ENCODE measurements around the gene MET. TPM values are rescaled to one million over a fixed set of nuclear protein-coding genes. Genes with fewer than 3 reads are reported as not detected.

MET gene
- total RNA-seq, 1 experiment from 2014 or later: 5.0 TPM

GRCh38 chr7:116766881-116767280, 94.9 kb downstream of the MET start:
- Mint-ChIP-seq H3K27me3 (ENCODE audit: low read depth) (peaks cover 14% of the 10 kb centered on the region), H3K4me3 (no peak overlapping the region), H3K9me3 (no peaks in the 10 kb centered on the region), H3K36me3 (ENCODE audit: insufficient read depth in 1 of 3, low read depth in 3 of 3) (no peaks in the 10 kb centered on the region), H3K4me1 (no peaks in the 10 kb centered on the region), H3K27ac (peak overlapping the region in 1 of 3 experiments; percentile 72; a peak in 1 of 7 replicates)
- no peak for DNase-seq
- no peak overlapping the region for H2BK12ac ChIP-seq (ENCODE audit: insufficient read length, low read depth, low read length)
- H3K4ac ChIP-seq (ENCODE audit: low read depth, low read length): no peak overlapping the region
- no peaks in the 10 kb centered on the region for H3K79me1 ChIP-seq (ENCODE audit: insufficient read depth, low read depth, low read length, poor library complexity, severe bottlenecking)
- H3K27ac ChIP-seq (ENCODE audit: insufficient read length, low read depth, low read length): no peak overlapping the region
- H3K4me2 ChIP-seq (ENCODE audit: insufficient read depth, insufficient read length, low read length): no peak overlapping the region
- H3T11ph ChIP-seq (ENCODE audit: low read length): no peak overlapping the region
- no peak overlapping the region for H3K9ac ChIP-seq (ENCODE audit: extremely low read depth, insufficient read length, low read length)
- 0 out of 2 replicates have a peak, but pooled peaks cover 2% of the 10 kb centered on the region for H3K79me2 ChIP-seq (ENCODE audit: insufficient read depth, low read length)
- no peak overlapping the region for H2BK15ac ChIP-seq (ENCODE audit: low read depth, low read length)
- H2AFZ ChIP-seq (ENCODE audit: low read length): no peak overlapping the region
- no peak overlapping the region for H2BK5ac ChIP-seq (ENCODE audit: insufficient read length, low read length)
- H2AK5ac ChIP-seq (ENCODE audit: insufficient read length, low read length): no peak overlapping the region
- no peaks in the 10 kb centered on the region for H3K27me3 ChIP-seq (ENCODE audit: insufficient read depth, low read length)
- no peak overlapping the region for H4K8ac ChIP-seq (replicated peaks; ENCODE audit: insufficient read length, low read depth, low read length)
- no peaks in the 10 kb centered on the region for H3K9me3 ChIP-seq (ENCODE audit: control insufficient read depth, low read depth, low read length)
- H3K56ac ChIP-seq (ENCODE audit: insufficient read length, low read depth, low read length): no peak overlapping the region
- H2BK120ac ChIP-seq (ENCODE audit: low read depth, low read length, poor library complexity, severe bottlenecking): no peak overlapping the region
- no peaks in the 10 kb centered on the region for H4K20me1 ChIP-seq (ENCODE audit: control insufficient read depth, insufficient read depth, insufficient read length)
- no CpG with 5 or more reads among the region's 3 CpGs for WGBS (ENCODE audit: extremely low coverage, insufficient read length, low lambda C conversion rate)
- no peak overlapping the region for H3K23ac ChIP-seq (ENCODE audit: insufficient read length, low read depth, low read length)
- no peak overlapping the region for H4K5ac ChIP-seq (ENCODE audit: insufficient read length, low read depth, low read length)
- no peaks in the 10 kb centered on the region for H3K23me2 ChIP-seq (ENCODE audit: insufficient read length, low read depth, low read length, poor library complexity, severe bottlenecking)
- no peak for TF ChIP-seq CTCF (conservative IDR thresholded peaks at IDR 0.05)
- no peak overlapping the region for H4K91ac ChIP-seq (ENCODE audit: insufficient read length, low read depth, low read length)
- H3K18ac ChIP-seq (ENCODE audit: insufficient read length, low read depth, low read length): no peak overlapping the region
- H2BK20ac ChIP-seq (ENCODE audit: low read depth, low read length, poor library complexity, severe bottlenecking): no peak overlapping the region
- H3K14ac ChIP-seq (ENCODE audit: insufficient read depth, low read length): no peak overlapping the region
- H3K4me1 ChIP-seq (ENCODE audit: insufficient read depth, low read length): no peaks in the 10 kb centered on the region

Data from H9 (cell line).